Amniotic stem cell (primary cell): ENCODE data around the gene PDK3.

Experiments
- DNase-seq: peaks from one replicate; lab custom pipeline; 2025; lab: John Stamatoyannopoulos, UW

PDK3 gene

GRCh38 chrX:24553011-24553410, 87.9 kb downstream of the PDK3 start:
- no peak for DNase-seq

GRCh38 chrX:24561121-24561520, 96.0 kb downstream of the PDK3 start:
- DNase-seq: no peak

DNA sequence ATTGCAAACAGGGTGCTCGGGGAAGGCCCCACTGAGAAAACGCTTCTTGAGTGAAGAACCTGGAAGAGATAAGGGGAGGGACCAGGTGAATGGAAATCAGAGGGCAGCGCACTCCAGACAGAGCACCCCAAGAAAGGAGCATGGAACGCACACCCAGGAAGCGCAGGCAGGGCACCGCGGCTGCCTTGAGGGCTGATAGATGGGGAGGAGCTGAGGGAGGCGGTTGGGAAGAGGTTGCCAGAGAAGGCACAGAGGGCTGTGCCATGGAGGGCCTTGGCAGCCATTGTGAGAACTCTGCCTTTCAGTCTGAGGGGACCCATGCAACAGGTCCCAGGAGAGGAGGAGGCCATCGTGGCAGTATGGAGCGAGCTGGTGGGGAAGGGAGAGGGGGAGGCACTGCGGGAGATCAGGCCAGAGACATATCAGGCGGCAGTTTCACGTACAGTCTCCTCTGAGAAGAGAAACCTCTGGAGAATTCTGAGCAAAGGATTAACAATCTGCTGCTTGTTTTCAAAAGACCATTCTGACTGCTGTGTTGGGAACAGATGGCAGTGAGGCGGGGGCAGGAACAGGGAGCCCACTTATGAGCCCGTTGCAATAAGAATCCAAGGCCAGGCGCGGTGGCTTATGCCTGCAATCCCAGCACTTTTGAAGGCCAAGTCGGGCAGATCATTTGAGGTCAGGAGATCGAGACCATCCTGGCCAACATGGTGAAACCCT, 98.4 kb downstream of the PDK3 start:
- no peak for DNase-seq

DNA sequence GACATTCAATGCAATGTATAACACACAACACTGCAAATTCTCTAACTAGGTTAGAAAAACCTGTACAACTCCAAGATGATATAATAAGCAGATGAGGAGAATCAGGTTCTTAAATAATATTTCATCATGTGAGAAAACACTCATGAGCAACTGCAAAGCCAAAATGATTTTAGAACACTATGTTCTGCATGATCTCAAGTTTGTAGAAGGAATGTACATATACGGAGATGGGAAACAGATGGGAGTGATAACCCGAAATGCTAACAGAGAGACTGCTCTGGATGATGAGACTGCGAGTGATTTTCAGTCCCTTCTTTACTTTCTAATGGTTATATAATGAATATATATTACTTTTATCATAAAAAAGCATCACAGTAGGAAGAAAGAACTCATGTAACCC, 101.2 kb downstream of the PDK3 start:
- no peak for DNase-seq

GRCh38 chrX:24567169-24567568, 102.1 kb downstream of the PDK3 start:
- no peak for DNase-seq

DNA sequence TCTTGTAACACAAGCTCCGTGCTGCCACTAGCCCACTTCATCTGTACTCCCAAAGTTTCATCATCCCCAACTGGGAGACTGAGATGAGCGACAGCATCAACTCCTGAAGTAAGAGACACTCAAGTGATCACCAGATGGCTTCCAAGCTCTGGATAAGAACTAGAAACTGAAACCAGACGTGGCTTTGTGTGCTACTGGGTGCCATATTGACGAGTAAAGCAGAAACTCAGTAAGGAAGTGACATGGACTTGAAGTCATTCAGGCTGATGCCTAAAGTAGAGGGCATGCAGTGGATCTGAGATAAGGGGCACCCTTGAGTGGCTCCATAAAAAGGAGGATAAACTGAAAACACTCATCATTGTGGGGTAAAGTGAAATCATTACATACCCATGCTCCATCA, 109.7 kb downstream of the PDK3 start:
- no peak for DNase-seq

GRCh38 chrX:24575496-24575895, 110.4 kb downstream of the PDK3 start:
- DNase-seq: no peak

DNA sequence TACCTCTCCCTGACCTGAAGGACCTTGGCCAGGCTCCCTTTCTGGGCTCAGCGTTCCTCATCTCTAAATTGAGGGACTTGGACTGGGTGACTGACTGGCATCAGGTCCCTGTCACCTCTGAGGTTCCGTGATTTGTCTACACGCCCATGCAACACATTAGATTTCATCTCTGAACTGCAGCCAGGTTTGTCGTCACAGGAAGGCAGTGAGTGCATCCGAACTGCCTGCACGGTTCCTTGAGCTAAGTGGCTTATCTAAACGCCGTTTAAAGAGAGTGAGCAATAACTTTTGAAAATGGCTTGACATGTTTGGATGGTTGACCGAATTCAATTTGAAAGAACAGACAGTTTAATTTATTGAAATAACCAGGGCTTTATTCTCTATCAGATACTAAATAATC, 112.0 kb downstream of the PDK3 start:
- no peak for DNase-seq
